Tibial nerve (tissue), 4 donors: ENCODE data around the gene KAZN. TPM values are rescaled to one million over a fixed set of nuclear protein-coding genes. Genes with fewer than 3 reads are reported as not detected.

Experiments
- DNase-seq, 2 donors: peaks; one replicate each; pipeline ENCODE4 v3.0.0-alpha.2; 2019; ENCODE audit warnings: low spot score in 2 of 2
- H3K27ac ChIP-seq, 4 donors: fragments of 200-600 bp; sonication (generic) in 3 of 4; one replicate each; pipeline ENCODE4 v1.5.1; 2017 to 2019; ENCODE audit warnings: mild to moderate bottlenecking in 1 of 4
- H3K27me3 ChIP-seq, 2 donors: fragments of 200-600 bp; sonication (generic) in 1 of 2; one replicate each; pipeline versions ENCODE4 v1.5.1 to v1.6.0; 2017 to 2019
- H3K36me3 ChIP-seq, 3 donors: fragments of 200-600 bp; sonication (generic); one replicate each; pipeline ENCODE4 v1.5.1; 2018 to 2019
- H3K4me1 ChIP-seq, 4 donors: fragments of 200-600 bp; sonication (generic) in 3 of 4; one replicate each; pipeline ENCODE4 v1.5.1; 2017 to 2019
- H3K4me3 ChIP-seq, 4 donors: fragments of 200-600 bp; sonication (generic) in 3 of 4; one replicate each; pipeline ENCODE4 v1.5.1; 2017 to 2019; ENCODE audit warnings: mild to moderate bottlenecking in 1 of 4, moderate library complexity in 1 of 4
- H3K9me3 ChIP-seq, 4 donors: fragments of 200-600 bp; sonication (generic) in 3 of 4; one replicate each; pipeline ENCODE4 v1.5.1; 2017 to 2019
- EP300 ChIP-seq, 2 donors: sonication (generic); formaldehyde crosslinking; IDR thresholded peaks; one replicate each; pipeline ENCODE4 v1.6.1; 2017; ENCODE audit warnings: antibody characterized with exemption in 2 of 2, mild to moderate bottlenecking in 1 of 2
- POLR2A ChIP-seq, 2 donors: fragments of 450-650 bp; IDR thresholded peaks; one replicate each; pipeline ENCODE4 v1.6.1; 2017; ENCODE audit warnings: antibody characterized with exemption in 2 of 2, mild to moderate bottlenecking in 2 of 2, moderate library complexity in 2 of 2
- WGBS, 2 donors: methylation state at CpG; one replicate each; pipeline ENCODE4 v1.1.5; 2018; 5-methylcytosine and 5-hydroxymethylcytosine counted together
- total RNA-seq, 4 donors: library from RNA; depleted of rRNA; stranded (reverse); fragments of >200 nt; gene quantifications; one replicate each; pipeline ENCODE4 v1.1.0, GENCODE V29; 2016
- TF ChIP-seq, protein P1 (sequence below), 5 experiments: fragments of 200-600 bp in 3 of 5; fragments of 450-650 bp in 2 of 5; sonication (generic) in 3 of 5; IDR thresholded peaks; one replicate each; pipeline ENCODE4 v1.5.1; 2016 to 2019; ENCODE audit warnings: antibody characterized with exemption in 5 of 5, mild to moderate bottlenecking in 3 of 5, moderate library complexity in 2 of 5

The KAZN gene
- total RNA-seq, 4 donors from 2014 or later, result 16.0 to 29.2 (median 22.2) TPM

GRCh38 chr1:14849038-14849437 lies 250.6 kb downstream of the KAZN start:
- peaks cover 0 to 3% (median 0%) of the 10 kb centered on the region in 4 donors for H3K9me3 ChIP-seq
- DNase-seq, result no peak
- no peaks in the 10 kb centered on the region for H3K4me1 ChIP-seq
- H3K4me3 ChIP-seq, result no peak overlapping the region
- no peak overlapping the region for H3K27ac ChIP-seq
- no peaks in the 10 kb centered on the region for H3K36me3 ChIP-seq
- 72 to 77% methylated on average over 8 of the region's 8 CpGs for WGBS, 2 donors
- no peak for TF ChIP-seq EP300 (IDR thresholded peaks at IDR 0.05)
- TF ChIP-seq, protein P1, sequence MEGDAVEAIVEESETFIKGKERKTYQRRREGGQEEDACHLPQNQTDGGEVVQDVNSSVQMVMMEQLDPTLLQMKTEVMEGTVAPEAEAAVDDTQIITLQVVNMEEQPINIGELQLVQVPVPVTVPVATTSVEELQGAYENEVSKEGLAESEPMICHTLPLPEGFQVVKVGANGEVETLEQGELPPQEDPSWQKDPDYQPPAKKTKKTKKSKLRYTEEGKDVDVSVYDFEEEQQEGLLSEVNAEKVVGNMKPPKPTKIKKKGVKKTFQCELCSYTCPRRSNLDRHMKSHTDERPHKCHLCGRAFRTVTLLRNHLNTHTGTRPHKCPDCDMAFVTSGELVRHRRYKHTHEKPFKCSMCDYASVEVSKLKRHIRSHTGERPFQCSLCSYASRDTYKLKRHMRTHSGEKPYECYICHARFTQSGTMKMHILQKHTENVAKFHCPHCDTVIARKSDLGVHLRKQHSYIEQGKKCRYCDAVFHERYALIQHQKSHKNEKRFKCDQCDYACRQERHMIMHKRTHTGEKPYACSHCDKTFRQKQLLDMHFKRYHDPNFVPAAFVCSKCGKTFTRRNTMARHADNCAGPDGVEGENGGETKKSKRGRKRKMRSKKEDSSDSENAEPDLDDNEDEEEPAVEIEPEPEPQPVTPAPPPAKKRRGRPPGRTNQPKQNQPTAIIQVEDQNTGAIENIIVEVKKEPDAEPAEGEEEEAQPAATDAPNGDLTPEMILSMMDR (IDR thresholded peaks at IDR 0.05), result no peak
- no peak for TF ChIP-seq POLR2A (IDR thresholded peaks at IDR 0.05)
- no peaks in the 10 kb centered on the region for H3K27me3 ChIP-seq

DNA sequence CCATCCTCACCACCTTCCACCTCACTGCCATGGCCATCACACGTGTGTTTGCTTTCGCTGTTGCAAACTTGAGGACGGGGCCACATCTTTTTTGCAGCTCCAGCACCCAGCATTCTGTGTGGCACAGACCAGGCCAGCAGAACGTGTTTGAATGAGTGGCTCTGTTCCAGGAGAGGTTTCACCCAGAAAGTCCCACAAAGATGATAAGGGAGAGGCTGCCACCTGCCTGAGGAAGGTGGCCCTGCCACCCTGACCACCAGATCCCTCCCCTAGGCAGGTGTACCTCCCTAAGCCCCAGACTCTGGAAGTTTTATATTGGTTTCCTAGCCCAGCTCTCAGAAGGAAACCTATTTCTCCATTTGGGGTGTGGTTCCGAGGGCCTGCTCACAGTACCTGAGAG lies 252.1 kb downstream of the KAZN start:
- no peak for DNase-seq
- Histone ChIP-seq H3K4me1 (no peaks in the 10 kb centered on the region), H3K4me3 (no peak overlapping the region), H3K27me3 (no peaks in the 10 kb centered on the region), H3K36me3 (no peaks in the 10 kb centered on the region), H3K9me3 (no peaks in the 10 kb centered on the region), H3K27ac (no peak overlapping the region)
- WGBS, 2 donors, result 71 to 74% methylated on average over 5 of the region's 5 CpGs
- TF ChIP-seq, protein P1 (IDR thresholded peaks at IDR 0.05), result no peak
- no peak for TF ChIP-seq POLR2A (IDR thresholded peaks at IDR 0.05)
- TF ChIP-seq EP300 (IDR thresholded peaks at IDR 0.05), result no peak

DNA sequence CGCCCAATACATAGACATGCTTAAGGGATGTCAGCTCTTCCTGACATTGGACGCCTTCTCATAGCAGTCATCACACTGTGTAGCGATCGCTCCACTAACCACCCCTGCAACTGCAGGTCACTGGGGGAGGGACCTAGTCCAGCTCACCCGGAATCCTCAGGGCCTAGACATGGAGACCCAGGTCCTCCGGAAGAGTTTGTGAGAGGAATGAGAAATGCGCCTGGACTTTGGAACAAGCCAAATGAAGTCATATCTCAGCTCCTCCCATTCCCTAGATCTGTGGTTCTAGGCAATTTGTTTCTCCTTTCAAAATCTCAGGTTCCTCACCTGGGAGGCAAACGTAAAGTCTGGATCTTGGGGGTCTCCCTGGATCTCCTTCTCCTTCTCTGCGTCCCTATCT lies 253.3 kb downstream of the KAZN start:
- no peak overlapping the region for H3K27ac ChIP-seq
- 94 to 98% methylated on average over 8 to 9 of the region's 9 CpGs for WGBS, 2 donors
- H3K4me3 ChIP-seq, result no peak overlapping the region
- TF ChIP-seq, protein P1 (IDR thresholded peaks at IDR 0.05), result no peak
- TF ChIP-seq EP300 (IDR thresholded peaks at IDR 0.05) (no peak), POLR2A (IDR thresholded peaks at IDR 0.05) (no peak)
- H3K27me3 ChIP-seq, result no peaks in the 10 kb centered on the region
- no peaks in the 10 kb centered on the region for H3K9me3 ChIP-seq
- H3K36me3 ChIP-seq, result no peaks in the 10 kb centered on the region
- DNase-seq, result no peak
- no peaks in the 10 kb centered on the region for H3K4me1 ChIP-seq

GRCh38 chr1:14852291-14852690 lies 253.8 kb downstream of the KAZN start:
- Histone ChIP-seq H3K4me1 (no peaks in the 10 kb centered on the region), H3K4me3 (no peak overlapping the region), H3K27ac (no peak overlapping the region), H3K27me3 (no peaks in the 10 kb centered on the region), H3K9me3 (no peaks in the 10 kb centered on the region), H3K36me3 (no peaks in the 10 kb centered on the region)
- WGBS, 2 donors, result 77 to 89% methylated on average over 9 of the region's 9 CpGs
- TF ChIP-seq POLR2A (IDR thresholded peaks at IDR 0.05) (no peak), EP300 (IDR thresholded peaks at IDR 0.05) (no peak)
- TF ChIP-seq, protein P1 (IDR thresholded peaks at IDR 0.05), result no peak
- no peak for DNase-seq

DNA sequence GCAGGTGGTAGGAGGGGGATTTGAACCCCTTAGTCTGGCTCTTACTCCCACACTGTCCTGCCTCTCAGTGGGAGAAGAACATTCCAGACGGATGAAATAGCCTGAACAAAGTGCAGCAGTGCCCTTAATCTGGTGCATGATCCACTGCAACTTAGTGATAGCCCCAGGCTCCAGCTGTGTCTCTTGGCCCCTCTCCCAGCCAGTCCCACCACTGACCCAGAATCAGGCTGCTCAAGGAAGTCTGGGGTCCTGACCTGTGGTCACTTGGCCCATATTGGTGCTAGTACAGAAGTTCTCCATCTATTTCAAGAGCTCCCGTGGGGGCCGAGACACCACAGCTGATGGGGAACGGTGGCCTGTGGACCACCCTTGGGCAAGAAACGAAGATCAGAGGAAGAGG lies 255.0 kb downstream of the KAZN start:
- no peaks in the 10 kb centered on the region for H3K9me3 ChIP-seq
- 57 to 69% methylated on average over 5 of the region's 5 CpGs for WGBS, 2 donors
- H3K27ac ChIP-seq, result no peak overlapping the region
- no peaks in the 10 kb centered on the region for H3K4me1 ChIP-seq
- TF ChIP-seq EP300 (IDR thresholded peaks at IDR 0.05) (no peak), POLR2A (IDR thresholded peaks at IDR 0.05) (no peak)
- TF ChIP-seq, protein P1 (IDR thresholded peaks at IDR 0.05), result no peak
- H3K4me3 ChIP-seq, result no peak overlapping the region
- DNase-seq, result no peak
- H3K36me3 ChIP-seq, result no peaks in the 10 kb centered on the region
- no peaks in the 10 kb centered on the region for H3K27me3 ChIP-seq
